H4 (cell line): Measurements from ENCODE around the gene CNTNAP2. TPM values are rescaled to one million over a fixed set of nuclear protein-coding genes. Genes with fewer than 3 reads are reported as not detected.

Experiments
- DNase-seq: peaks from one replicate; pipeline ENCODE4 v3.0.0-alpha.2; 2015; ENCODE audit warnings: low spot score
- total RNA-seq: library from RNA; depleted of rRNA; stranded (reverse); fragments of >200 nt; shearing (Covaris generic); gene quantifications from 2 replicates; pipeline ENCODE4 v1.2.3, GENCODE V29; 2014

CNTNAP2 gene
- total RNA-seq, 1 experiment from 2014 or later, result 1.7 TPM

- DNase-seq, result no peak
Measured at GRCh38 chr7:148201992-148202391, 2085.4 kb downstream of the CNTNAP2 start.

- no peak for DNase-seq
Measured at GRCh38 chr7:148204639-148205304, 2088.2 kb downstream of the CNTNAP2 start.

- no peak for DNase-seq
Measured at GRCh38 chr7:148209643-148210190, 2093.1 kb downstream of the CNTNAP2 start.

GRCh38 chr7:148210804-148211325 is 2094.3 kb downstream of the CNTNAP2 start:
- DNase-seq, result no peak

- DNase-seq, result peak; percentile 13
Measured at GRCh38 chr7:148211740-148212151, 2095.1 kb downstream of the CNTNAP2 start.

GRCh38 chr7:148212731-148213130 is 2096.1 kb downstream of the CNTNAP2 start:
- DNase-seq, result no peak

GRCh38 chr7:148214101-148214500 is 2097.5 kb downstream of the CNTNAP2 start:
- no peak for DNase-seq

GRCh38 chr7:148218603-148219002 is 2102.0 kb downstream of the CNTNAP2 start:
- DNase-seq, result no peak

- DNase-seq, result no peak
Measured at GRCh38 chr7:148222721-148223120, 2106.1 kb downstream of the CNTNAP2 start.

- no peak for DNase-seq
Measured at GRCh38 chr7:148223160-148223559, 2106.6 kb downstream of the CNTNAP2 start.

GRCh38 chr7:148223738-148224137 is 2107.1 kb downstream of the CNTNAP2 start:
- DNase-seq, result no peak

GRCh38 chr7:148230296-148230695 is 2113.7 kb downstream of the CNTNAP2 start:
- no peak for DNase-seq

- no peak for DNase-seq
Measured at GRCh38 chr7:148230883-148231282, 2114.3 kb downstream of the CNTNAP2 start.

- no peak for DNase-seq
Measured at GRCh38 chr7:148232784-148233183, 2116.2 kb downstream of the CNTNAP2 start.

- DNase-seq, result no peak
Measured at GRCh38 chr7:148234715-148235114, 2118.1 kb downstream of the CNTNAP2 start.

GRCh38 chr7:148238761-148239325 is 2122.2 kb downstream of the CNTNAP2 start:
- no peak for DNase-seq

GRCh38 chr7:148241700-148242293 is 2125.2 kb downstream of the CNTNAP2 start:
- no peak for DNase-seq

GRCh38 chr7:148242294-148242821 is 2125.8 kb downstream of the CNTNAP2 start:
- peak; percentile 71 for DNase-seq

GRCh38 chr7:148245381-148245780 is 2128.8 kb downstream of the CNTNAP2 start:
- DNase-seq, result no peak

- DNase-seq, result no peak
Measured at GRCh38 chr7:148253629-148254028, 2137.0 kb downstream of the CNTNAP2 start.

GRCh38 chr7:148255333-148255732 is 2138.7 kb downstream of the CNTNAP2 start:
- no peak for DNase-seq

- DNase-seq, result no peak
Measured at GRCh38 chr7:148256433-148256832, 2139.8 kb downstream of the CNTNAP2 start.
